Esophagus muscularis mucosa (tissue), 3 donors: ENCODE measurements around the gene RPL28.

Experiments used
- POLR2A ChIP-seq: fragments of 450-650 bp; IDR thresholded peaks from one replicate; pipeline ENCODE4 v1.6.1; 2017; ENCODE audit warnings: antibody characterized with exemption, moderate library complexity, mild to moderate bottlenecking, low read depth
- TF ChIP-seq, protein P1 (sequence below), 3 experiments: fragments of 200-600 bp in 2 of 3; fragments of 450-650 bp in 1 of 3; sonication (generic) in 2 of 3; IDR thresholded peaks; one replicate each; pipeline ENCODE4 v1.5.1; 2017 to 2019; ENCODE audit warnings: antibody characterized with exemption in 3 of 3, mild to moderate bottlenecking in 2 of 3, moderate library complexity in 1 of 3

GRCh38 chr19:55358493-55358892 lies 27.2 kb upstream of the RPL28 start:
- TF ChIP-seq POLR2A: no peak
- TF ChIP-seq, protein P1, sequence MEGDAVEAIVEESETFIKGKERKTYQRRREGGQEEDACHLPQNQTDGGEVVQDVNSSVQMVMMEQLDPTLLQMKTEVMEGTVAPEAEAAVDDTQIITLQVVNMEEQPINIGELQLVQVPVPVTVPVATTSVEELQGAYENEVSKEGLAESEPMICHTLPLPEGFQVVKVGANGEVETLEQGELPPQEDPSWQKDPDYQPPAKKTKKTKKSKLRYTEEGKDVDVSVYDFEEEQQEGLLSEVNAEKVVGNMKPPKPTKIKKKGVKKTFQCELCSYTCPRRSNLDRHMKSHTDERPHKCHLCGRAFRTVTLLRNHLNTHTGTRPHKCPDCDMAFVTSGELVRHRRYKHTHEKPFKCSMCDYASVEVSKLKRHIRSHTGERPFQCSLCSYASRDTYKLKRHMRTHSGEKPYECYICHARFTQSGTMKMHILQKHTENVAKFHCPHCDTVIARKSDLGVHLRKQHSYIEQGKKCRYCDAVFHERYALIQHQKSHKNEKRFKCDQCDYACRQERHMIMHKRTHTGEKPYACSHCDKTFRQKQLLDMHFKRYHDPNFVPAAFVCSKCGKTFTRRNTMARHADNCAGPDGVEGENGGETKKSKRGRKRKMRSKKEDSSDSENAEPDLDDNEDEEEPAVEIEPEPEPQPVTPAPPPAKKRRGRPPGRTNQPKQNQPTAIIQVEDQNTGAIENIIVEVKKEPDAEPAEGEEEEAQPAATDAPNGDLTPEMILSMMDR (IDR thresholded peaks at IDR 0.05): no peak
